ENCODE results near the gene ODAD3.

The ODAD3 gene

GRCh38 chr19:11373885-11374432, 61.0 kb downstream of the ODAD3 start:
- DNase-seq, result no peak

GRCh38 chr19:11373166-11373884, 61.6 kb downstream of the ODAD3 start:
- no peak for DNase-seq

- DNase-seq, result no peak
Measured at GRCh38 chr19:11370744-11371143, 64.2 kb downstream of the ODAD3 start.

Measured in fibroblast of skin of right quadriceps (primary cell).